RKO (cell line): Measurements from ENCODE around the gene LPP.

Source experiments
- DNase-seq: peaks from one replicate; pipeline ENCODE4 v3.0.0-alpha.2; 2016; ENCODE audit warnings: low spot score

The LPP gene

GRCh38 chr3:188749830-188750229 is 595.9 kb downstream of the LPP start:
- no peak for DNase-seq

GRCh38 chr3:188750617-188751016 is 596.7 kb downstream of the LPP start:
- DNase-seq = no peak

- no peak for DNase-seq
These were observed 598.9 kb downstream of the LPP start for GRCh38 chr3:188752850-188753249.

GRCh38 chr3:188754267-188754666 is 600.3 kb downstream of the LPP start:
- DNase-seq = no peak

GRCh38 chr3:188756241-188756640 is 602.3 kb downstream of the LPP start:
- no peak for DNase-seq

- DNase-seq = no peak
These were observed 605.5 kb downstream of the LPP start for GRCh38 chr3:188759336-188760005.

GRCh38 chr3:188760408-188760807 is 606.5 kb downstream of the LPP start:
- DNase-seq = no peak

- DNase-seq = no peak
These were observed 607.5 kb downstream of the LPP start for GRCh38 chr3:188761439-188761838.

GRCh38 chr3:188761964-188762363 is 608.0 kb downstream of the LPP start:
- no peak for DNase-seq

GRCh38 chr3:188764609-188765008 is 610.7 kb downstream of the LPP start:
- DNase-seq = no peak

- no peak for DNase-seq
These were observed 615.9 kb downstream of the LPP start for GRCh38 chr3:188769831-188770230.

- no peak for DNase-seq
These were observed 618.9 kb downstream of the LPP start for GRCh38 chr3:188772886-188773285.

GRCh38 chr3:188775412-188775811 is 621.5 kb downstream of the LPP start:
- DNase-seq = no peak

GRCh38 chr3:188776447-188776846 is 622.5 kb downstream of the LPP start:
- DNase-seq = no peak

- no peak for DNase-seq
These were observed 624.3 kb downstream of the LPP start for GRCh38 chr3:188778091-188778852.

GRCh38 chr3:188779281-188779980 is 625.5 kb downstream of the LPP start:
- DNase-seq = no peak

GRCh38 chr3:188780193-188781147 is 626.5 kb downstream of the LPP start:
- DNase-seq = no peak

GRCh38 chr3:188782613-188783124 is 628.7 kb downstream of the LPP start:
- DNase-seq = no peak

GRCh38 chr3:188786424-188786823 is 632.5 kb downstream of the LPP start:
- no peak for DNase-seq

- peak; percentile 77 for DNase-seq
These were observed 634.7 kb downstream of the LPP start for GRCh38 chr3:188788621-188789081.

- no peak for DNase-seq
These were observed 635.3 kb downstream of the LPP start for GRCh38 chr3:188789251-188789650.

- DNase-seq = no peak
These were observed 637.4 kb downstream of the LPP start for GRCh38 chr3:188791311-188791710.
